ENCODE data around the gene MOV10L1.
"Not testable (repeated sequence)": the region's sequence is repeated elsewhere in the genome, so short reads cannot be mapped to it uniquely, and the experiment has no call there.

The MOV10L1 gene

GRCh38 chr22:50199829-50200460 is 110.1 kb downstream of the MOV10L1 start:
- DNase-seq (ENCODE audit: extremely low read depth in 1 of 2, low read depth in 1 of 2) = no peak

GRCh38 chr22:50200461-50201190 is 110.8 kb downstream of the MOV10L1 start, which contains the start of gene SELENOO:
Gene SELENOO (plus strand): TSS chr22:50201011. CDS start chr22:50201037, 26 bp downstream.
- peak; percentile 72 to 86 for DNase-seq (ENCODE audit: extremely low read depth in 1 of 2, low read depth in 1 of 2)

- DNase-seq (ENCODE audit: extremely low read depth in 1 of 2, low read depth in 1 of 2) = no peak
Observed at GRCh38 chr22:50201191-50202129, 111.7 kb downstream of the MOV10L1 start.

GRCh38 chr22:50202130-50202666 is 112.4 kb downstream of the MOV10L1 start:
- no peak for DNase-seq (ENCODE audit: extremely low read depth in 1 of 2, low read depth in 1 of 2)

GRCh38 chr22:50203288-50203687 is 113.5 kb downstream of the MOV10L1 start:
- no peak for DNase-seq (ENCODE audit: extremely low read depth in 1 of 2, low read depth in 1 of 2)

GRCh38 chr22:50204571-50204970 is 114.8 kb downstream of the MOV10L1 start:
- no peak for DNase-seq (ENCODE audit: extremely low read depth in 1 of 2, low read depth in 1 of 2)

- DNase-seq (ENCODE audit: extremely low read depth in 1 of 2, low read depth in 1 of 2) = not testable (repeated sequence)
Observed at GRCh38 chr22:50204998-50205397, 115.2 kb downstream of the MOV10L1 start.

- no peak for DNase-seq (ENCODE audit: extremely low read depth in 1 of 2, low read depth in 1 of 2)
Observed at GRCh38 chr22:50205781-50206569, 116.2 kb downstream of the MOV10L1 start.

GRCh38 chr22:50206599-50206998 is 116.8 kb downstream of the MOV10L1 start:
- no peak for DNase-seq (ENCODE audit: extremely low read depth in 1 of 2, low read depth in 1 of 2)

- DNase-seq (ENCODE audit: extremely low read depth in 1 of 2, low read depth in 1 of 2) = no peak
Observed at GRCh38 chr22:50207383-50208140, 117.8 kb downstream of the MOV10L1 start.

GRCh38 chr22:50208430-50208938 is 118.7 kb downstream of the MOV10L1 start:
- DNase-seq (ENCODE audit: extremely low read depth in 1 of 2, low read depth in 1 of 2) = no peak

GRCh38 chr22:50208939-50209892 is 119.4 kb downstream of the MOV10L1 start:
- no peak for DNase-seq (ENCODE audit: extremely low read depth in 1 of 2, low read depth in 1 of 2)

GRCh38 chr22:50209893-50210292 is 120.1 kb downstream of the MOV10L1 start:
- DNase-seq (ENCODE audit: extremely low read depth in 1 of 2, low read depth in 1 of 2) = peak in 1 of 2 donors; percentile 54

- DNase-seq (ENCODE audit: extremely low read depth in 1 of 2, low read depth in 1 of 2) = no peak
Observed at GRCh38 chr22:50210378-50211139, 120.8 kb downstream of the MOV10L1 start.

- no peak for DNase-seq (ENCODE audit: extremely low read depth in 1 of 2, low read depth in 1 of 2)
Observed at GRCh38 chr22:50211147-50211546, 121.3 kb downstream of the MOV10L1 start.

Data from activated CD8-positive, alpha-beta memory T cell treated with anti-CD3 and anti-CD28 coated beads for 1 hour (primary cell).